Measurements from ENCODE around the gene SETD7. TPM values are rescaled to one million over a fixed set of nuclear protein-coding genes. Genes with fewer than 3 reads are reported as not detected.

SETD7 gene
- total RNA-seq, 1 experiment from 2014 or later: 41.6 TPM

GRCh38 chr4:139476363-139476762 is 79.7 kb downstream of the SETD7 start:
- Histone ChIP-seq H3K4me3 (replicated peaks in 1 of 2; ENCODE audit: low read depth in 1 of 2, low read length in 2 of 2) (no peak overlapping the region), H3K4me1 (ENCODE audit: control insufficient read depth in 1 of 2, insufficient read depth in 2 of 2, low read length in 2 of 2) (no peaks in the 10 kb centered on the region), H3K27me3 (ENCODE audit: insufficient read depth, low read length) (no peaks in the 10 kb centered on the region), H3K27ac (ENCODE audit: low read depth, low read length) (no peak overlapping the region), H3K9me3 (ENCODE audit: control insufficient read depth in 1 of 2, insufficient read depth in 1 of 2, low read depth in 1 of 2, low read length in 2 of 2) (no peaks in the 10 kb centered on the region), H3K9me2 (ENCODE audit: insufficient read depth) (no peaks in the 10 kb centered on the region), H3K36me3 (ENCODE audit: control insufficient read depth in 1 of 2, insufficient read depth in 2 of 2, low read length in 2 of 2) (no peaks in the 10 kb centered on the region), H4K20me1 (ENCODE audit: insufficient read depth) (no peaks in the 10 kb centered on the region), H3K9ac (ENCODE audit: low read length) (no peak overlapping the region), H3K79me2 (ENCODE audit: insufficient read depth, low read length) (0 out of 2 replicates have a peak, but pooled peaks cover 3% of the 10 kb centered on the region), H3K4me2 (ENCODE audit: low read length) (no peak overlapping the region), H2AFZ (ENCODE audit: low read depth, low read length, poor library complexity, severe bottlenecking) (no peak overlapping the region)
- no TSS peak for BruUV-seq (replicated peaks)
- ATAC-seq (no peak), DNase-seq (ENCODE audit: low read depth, low spot score) (no peak)
- TF ChIP-seq POLR2A (IDR thresholded peaks at IDR 0.05; ENCODE audit: borderline replicate concordance, extremely low read depth, insufficient read depth, insufficient read length) (no peak), REST (IDR thresholded peaks at IDR 0.05; ENCODE audit: low read depth) (no peak), POLR2AphosphoS5 (IDR thresholded peaks at IDR 0.05; ENCODE audit: low read depth, low read length) (no peak), EZH2 (IDR thresholded peaks at IDR 0.05) (no peak), TCF7L2 (IDR thresholded peaks at IDR 0.05; ENCODE audit: borderline replicate concordance, extremely low read depth, insufficient read depth, insufficient read length) (no peak), SRF (IDR thresholded peaks at IDR 0.05; ENCODE audit: low read depth) (no peak), ZNF274 (IDR thresholded peaks at IDR 0.05; ENCODE audit: low read depth, low read length) (no peak), EZH2phosphoT487 (IDR thresholded peaks at IDR 0.05; ENCODE audit: borderline replicate concordance) (no peak), EGR1 (IDR thresholded peaks at IDR 0.05; ENCODE audit: low read depth) (no peak), JUND (IDR thresholded peaks at IDR 0.05) (no peak), SP1 (IDR thresholded peaks at IDR 0.05; ENCODE audit: low read depth) (no peak), CTCF (IDR thresholded peaks at IDR 0.05 in 2 of 3, conservative IDR thresholded peaks at IDR 0.05 in 1 of 3; ENCODE audit: borderline replicate concordance in 1 of 3, insufficient read depth in 1 of 3, low read depth in 2 of 3, low read length in 2 of 3) (no peak), RAD21 (IDR thresholded peaks at IDR 0.05; ENCODE audit: low read depth) (no peak), ELF1 (IDR thresholded peaks at IDR 0.05; ENCODE audit: borderline replicate concordance, low read depth) (no peak), MAX (IDR thresholded peaks at IDR 0.05) (no peak)
- POLR2A ChIA-PET: no interaction called here
- intact Hi-C loops (cut with micrococcal nuclease): no loop called here
- CTCF ChIA-PET: no interaction called here
- RAD21 ChIA-PET (ENCODE audit: low non-redundant PET in 1 of 2, low total read pairs in 2 of 2, uncharacterized antibody in 2 of 2, unreplicated experiment in 2 of 2): no interaction called here

Measured in HCT116 (cell line).